GM12891 (cell line): ENCODE results near the gene DNAH12.
"Not testable (repeated sequence)": the region's sequence is repeated elsewhere in the genome, so short reads cannot be mapped to it uniquely, and the experiment has no call there.

ENCODE experiments used
- PAX5 ChIP-seq: IDR thresholded peaks from 2 replicates; pipeline ENCODE4 v1.6.1; 2011; ENCODE audit warnings: low read length, moderate library complexity, mild to moderate bottlenecking; ENCODE audit not compliant: insufficient read depth, severe bottlenecking
- POLR2A ChIP-seq: IDR thresholded peaks from 2 replicates; pipeline ENCODE4 v1.6.1; 2011; ENCODE audit warnings: low read depth, low read length, control low read depth
- POLR2AphosphoS5 ChIP-seq: IDR thresholded peaks from 2 replicates; pipeline ENCODE4 v1.6.1; 2011; ENCODE audit warnings: low read depth, low read length, control low read depth
- SPI1 ChIP-seq: IDR thresholded peaks from 2 replicates; pipeline ENCODE4 v1.6.1; 2011; ENCODE audit warnings: low read depth, low read length, control low read depth
- TAF1 ChIP-seq: IDR thresholded peaks from 2 replicates; pipeline ENCODE4 v1.6.1; 2011; ENCODE audit warnings: low read depth, low read length, control low read depth

- not testable (repeated sequence) for TF ChIP-seq POLR2A, POLR2AphosphoS5, PAX5, TAF1, SPI1
These were observed 240.6 kb downstream of the DNAH12 start for GRCh38 chr3:57303520-57303919.
